K562 treated with DMSO at 1 percent for 12 hours (cell line): ENCODE results near the gene CHRNA10. TPM values are rescaled to one million over a fixed set of nuclear protein-coding genes. Genes with fewer than 3 reads are reported as not detected.

Experiments used
- total RNA-seq: library from RNA; unstranded; fragments of 300-600 nt; gene quantifications from 2 replicates; pipeline ENCODE4 v1.2.3, GENCODE V29; 2022; ENCODE audit not compliant: insufficient read depth

Gene CHRNA10
- 3.0 TPM in 2 replicates for total RNA-seq

GRCh38 chr11:3671334-3672254 lies at the start of gene CHRNA10:
Gene CHRNA10, minus strand, starts transcription at chr11:3671384. Its CDS starts 72 bp downstream, at chr11:3671312.

GRCh38 chr11:3644817-3645235 lies 26.4 kb downstream of the CHRNA10 start, which contains the start of gene ART1:
Gene ART1, plus strand, starts transcription at chr11:3645128. Its CDS starts 14,086 bp downstream, at chr11:3659214.

DNA sequence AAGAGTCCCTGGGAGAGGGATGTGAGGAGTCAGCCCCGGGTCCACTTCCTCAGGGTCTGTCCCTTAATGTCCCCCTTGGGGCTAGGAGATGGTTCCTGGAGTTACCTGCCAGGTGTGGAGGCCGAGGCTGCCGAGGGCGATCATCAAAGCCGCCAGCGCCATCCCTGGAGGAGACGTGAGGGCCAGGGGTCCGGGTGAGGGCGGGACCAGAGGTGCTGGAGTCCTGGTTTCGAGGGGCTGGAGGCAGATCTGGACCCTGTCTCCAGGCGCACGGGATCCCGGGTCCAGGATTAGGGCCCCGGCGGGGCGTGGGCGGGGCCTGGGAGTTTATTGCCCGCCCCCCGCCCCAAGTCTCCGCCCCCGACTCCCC lies 29.5 kb downstream of the CHRNA10 start, which contains the start of gene ART5:
TSS of gene ART5 (minus strand) at position 292 of the 370 bp plus-strand sequence. CDS start at position 162, 130 bp downstream.

Other genes starting within 250 kb of the CHRNA10 start
- not detected in 2 replicates for gene ART5, start 29.4 kb downstream of the CHRNA10 start, total RNA-seq
- gene ART1, start 26.3 kb downstream of the CHRNA10 start, total RNA-seq: not detected in 2 replicates
- 32.5 and 93.1 TPM in 2 replicates for gene NUP98, start 126.2 kb upstream of the CHRNA10 start, total RNA-seq
- gene PGAP2, start 137.2 kb upstream of the CHRNA10 start, total RNA-seq: 29.7 and 32.5 TPM in 2 replicates
- gene RHOG, start 169.6 kb upstream of the CHRNA10 start, total RNA-seq: 174 and 175 TPM in 2 replicates
- 27.7 and 59.5 TPM in 2 replicates for gene STIM1, start 184.3 kb upstream of the CHRNA10 start, total RNA-seq